NCI-H1694 (cell line): ENCODE data around the gene UBR1.

Experiments used
- DNase-seq: peaks from one replicate; lab custom pipeline; 2025; lab: John Stamatoyannopoulos, UW

UBR1 gene

GRCh38 chr15:43107751-43108150 lies 1.9 kb upstream of the UBR1 start:
- DNase-seq = no peak

DNA sequence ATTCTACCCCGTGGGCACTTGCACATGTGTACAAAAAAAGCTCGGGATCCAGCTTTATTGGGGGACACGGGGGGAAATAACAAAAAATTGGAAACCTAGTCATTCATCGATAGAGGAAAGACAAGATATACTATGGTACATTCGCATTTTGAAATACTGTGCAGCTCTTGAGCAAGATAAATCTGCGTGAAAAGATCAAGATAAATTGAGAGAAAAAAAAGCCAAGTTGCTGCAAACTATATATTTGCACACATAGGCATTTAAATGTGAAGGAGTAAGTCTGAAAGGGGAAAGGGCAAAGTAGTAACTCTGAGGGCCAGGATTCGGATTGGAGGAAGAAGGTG lies 620 bp upstream of the UBR1 start:
- no peak for DNase-seq

- no peak for DNase-seq
These were observed 631 bp downstream of the UBR1 start for GRCh38 chr15:43105077-43105736.

- DNase-seq = no peak
These were observed 1.4 kb downstream of the UBR1 start for GRCh38 chr15:43104426-43104825.

GRCh38 chr15:43103907-43104306 lies 1.9 kb downstream of the UBR1 start:
- no peak for DNase-seq

DNA sequence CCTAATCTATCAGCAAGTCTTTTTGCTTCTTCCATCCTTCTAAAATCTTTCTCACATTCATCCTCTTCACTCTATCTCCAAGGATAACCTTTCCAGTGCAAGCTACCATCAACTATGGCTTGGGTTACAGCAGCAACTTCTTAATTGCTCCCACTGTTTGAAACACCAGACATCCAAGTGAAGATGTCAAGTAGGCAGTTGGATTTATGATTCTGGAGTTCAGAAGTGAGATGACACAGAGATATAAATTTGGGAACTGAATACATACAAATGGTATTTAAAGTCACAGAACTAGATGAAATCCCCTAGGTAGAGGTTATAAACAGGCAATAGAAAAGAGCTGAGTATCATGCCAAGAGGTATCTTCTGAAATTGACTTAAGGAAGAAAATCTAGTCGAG lies 3.7 kb downstream of the UBR1 start:
- DNase-seq = no peak

GRCh38 chr15:43100971-43101370 lies 4.9 kb downstream of the UBR1 start:
- no peak for DNase-seq

DNA sequence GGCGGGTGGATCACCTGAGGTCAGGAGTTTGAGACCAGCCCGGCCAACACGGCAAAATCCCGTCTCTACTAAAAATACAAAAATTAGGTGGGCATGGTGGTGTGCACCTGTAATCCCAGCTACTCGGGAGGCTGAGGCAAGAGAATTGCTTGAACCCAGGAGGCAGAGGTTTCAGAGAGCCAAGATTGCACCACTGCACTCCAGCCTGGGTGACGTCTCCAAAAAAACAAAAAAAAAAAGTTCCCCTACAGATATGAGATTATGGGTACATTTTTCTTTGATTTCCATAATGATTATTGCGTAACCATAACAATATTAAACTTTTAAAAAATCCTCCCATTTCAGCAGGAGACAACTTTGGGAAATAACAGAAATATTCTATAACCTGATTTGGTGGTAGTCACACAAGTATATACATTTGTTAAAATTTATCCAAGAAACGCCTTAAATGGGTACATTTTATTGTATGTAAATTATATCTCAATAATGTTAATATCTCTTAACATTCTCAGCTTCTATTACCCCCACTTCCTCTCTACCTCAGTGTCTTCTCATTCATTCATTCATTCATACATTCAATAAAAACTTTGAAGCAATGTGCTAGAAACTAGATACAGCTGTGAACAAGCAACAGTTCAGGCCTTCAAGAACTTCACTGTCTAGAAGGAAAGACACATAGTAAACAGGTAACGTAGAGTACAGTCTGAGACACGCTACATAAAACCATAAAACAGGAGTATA lies 6.6 kb downstream of the UBR1 start:
- DNase-seq = no peak

GRCh38 chr15:43096411-43096810 lies 9.4 kb downstream of the UBR1 start:
- no peak for DNase-seq

DNA sequence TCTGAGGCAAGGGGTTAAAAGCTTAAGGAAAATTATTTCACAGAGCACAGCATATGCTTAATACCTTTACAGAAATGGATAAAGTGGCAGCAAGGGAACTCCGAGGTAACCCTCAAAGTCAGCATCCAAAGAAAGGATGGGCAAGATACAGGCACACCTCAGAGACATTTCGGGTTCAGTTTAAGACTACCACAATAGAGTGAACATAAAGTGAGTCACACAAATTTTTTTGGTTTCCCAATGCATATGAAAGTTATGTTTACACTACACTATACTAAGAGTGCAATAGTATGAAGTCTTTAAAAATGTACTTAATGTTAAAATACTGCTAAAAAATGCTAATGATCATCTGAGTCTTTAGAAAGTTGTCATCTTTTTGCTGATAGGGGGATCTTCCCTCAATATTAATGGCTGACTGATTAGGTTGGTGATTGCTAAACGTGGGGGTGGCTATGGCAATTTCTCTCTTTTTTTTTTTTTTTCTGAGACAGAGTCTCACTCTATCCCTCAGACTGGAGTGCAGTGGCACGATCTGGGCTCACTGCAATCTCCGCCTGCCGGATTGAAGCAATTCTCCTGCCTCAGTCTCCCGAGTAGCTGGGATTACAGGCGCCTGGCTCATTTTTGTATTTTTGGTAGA lies 10.0 kb downstream of the UBR1 start:
- DNase-seq = no peak

DNA sequence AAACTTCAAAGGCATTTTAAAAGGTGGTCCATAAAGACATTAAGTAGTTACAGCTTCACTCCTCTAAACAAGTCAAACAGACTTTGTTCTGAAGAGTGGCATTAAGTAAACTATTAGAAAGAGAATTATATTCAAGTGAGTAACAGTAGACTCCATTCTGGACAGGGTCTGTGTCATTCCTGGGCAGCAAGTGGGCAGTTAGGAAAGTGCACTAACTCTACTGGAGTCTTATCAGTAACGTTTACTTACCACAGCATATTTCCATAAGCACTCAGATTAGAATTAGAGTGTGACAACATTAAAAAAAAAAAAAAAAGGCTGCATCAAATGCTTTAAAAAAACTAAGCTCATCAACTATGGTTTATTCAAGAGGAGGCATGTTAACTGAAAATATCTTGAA lies 10.6 kb downstream of the UBR1 start:
- DNase-seq = no peak

GRCh38 chr15:43094416-43095030 lies 11.3 kb downstream of the UBR1 start:
- no peak for DNase-seq

DNA sequence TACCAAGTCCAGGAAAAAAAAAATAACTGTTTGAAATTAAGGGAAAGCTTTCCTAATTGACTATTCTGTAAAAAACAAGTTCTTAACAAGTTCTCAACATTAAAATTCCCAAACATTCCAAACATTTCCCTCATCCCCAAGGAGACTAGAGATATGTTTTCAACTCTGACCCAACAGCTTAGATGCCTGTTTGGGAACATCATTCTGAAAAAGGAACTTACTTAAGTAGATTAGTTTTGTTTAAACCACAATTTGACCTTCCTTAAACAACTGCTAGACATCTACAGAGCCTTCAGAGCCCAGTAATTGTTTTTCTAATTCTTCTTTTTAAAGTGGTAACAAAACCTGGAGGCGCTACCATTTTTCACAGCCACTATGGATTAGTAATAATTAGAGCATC lies 12.8 kb downstream of the UBR1 start:
- no peak for DNase-seq

- DNase-seq = no peak
These were observed 14.0 kb downstream of the UBR1 start for GRCh38 chr15:43091859-43092258.

DNA sequence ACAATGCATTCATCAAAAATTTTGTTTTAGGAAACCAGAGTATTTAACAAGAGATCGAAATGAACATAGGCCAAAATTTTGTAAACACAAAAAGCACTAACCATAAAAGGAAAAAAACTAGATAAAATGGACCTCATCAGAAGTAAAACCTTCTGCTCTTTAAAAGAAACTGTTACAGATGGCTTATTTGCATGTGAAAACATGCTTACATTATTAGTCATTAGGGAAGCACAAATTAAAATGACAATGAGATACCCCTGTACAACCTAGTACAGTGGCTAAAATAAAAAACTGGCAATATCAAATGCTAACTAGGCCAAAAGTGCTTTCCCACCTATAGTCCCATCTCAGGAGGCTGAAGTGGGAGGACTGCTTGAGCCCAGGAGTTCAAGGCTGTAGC lies 19.3 kb downstream of the UBR1 start:
- DNase-seq = no peak

DNA sequence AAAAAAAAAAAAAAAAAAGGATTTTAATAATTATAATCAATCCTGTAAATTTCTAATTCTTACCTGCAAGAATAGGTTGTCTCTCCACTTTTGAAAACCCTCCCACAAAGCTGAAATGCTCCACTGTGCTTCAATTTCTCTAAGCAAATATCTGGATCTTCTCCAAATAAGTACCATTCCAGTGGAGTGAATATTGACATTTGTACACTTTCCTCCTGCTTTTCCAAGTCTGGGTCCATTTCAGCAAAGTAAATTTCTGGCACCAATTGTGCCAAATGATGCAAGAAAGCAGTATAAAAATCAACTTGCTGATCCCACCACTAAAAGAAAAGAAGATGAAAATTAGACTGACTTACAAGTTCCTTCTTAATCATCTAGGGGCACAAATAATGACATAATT lies 19.9 kb downstream of the UBR1 start:
- no peak for DNase-seq

DNA sequence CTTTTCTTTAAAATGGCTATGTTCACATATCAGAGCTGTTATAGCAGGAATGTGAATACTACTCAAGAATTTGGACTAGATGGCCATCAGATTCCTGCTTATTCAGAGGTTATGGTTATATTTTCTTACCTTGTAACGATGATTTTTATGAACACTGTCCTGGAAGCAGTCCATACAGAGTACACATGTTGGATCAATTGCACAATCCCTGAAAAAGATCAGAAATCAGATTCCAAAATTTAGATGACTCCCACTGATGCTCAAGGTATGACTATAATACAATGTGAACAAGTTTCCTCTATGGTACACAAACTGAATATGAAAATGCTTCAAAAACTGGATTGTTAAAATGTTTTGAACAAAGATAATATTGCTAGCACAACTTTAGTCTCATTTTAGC lies 23.3 kb downstream of the UBR1 start:
- no peak for DNase-seq

GRCh38 chr15:43081283-43081682 lies 24.6 kb downstream of the UBR1 start:
- no peak for DNase-seq

GRCh38 chr15:43071451-43071850 lies 34.4 kb downstream of the UBR1 start:
- DNase-seq = no peak

DNA sequence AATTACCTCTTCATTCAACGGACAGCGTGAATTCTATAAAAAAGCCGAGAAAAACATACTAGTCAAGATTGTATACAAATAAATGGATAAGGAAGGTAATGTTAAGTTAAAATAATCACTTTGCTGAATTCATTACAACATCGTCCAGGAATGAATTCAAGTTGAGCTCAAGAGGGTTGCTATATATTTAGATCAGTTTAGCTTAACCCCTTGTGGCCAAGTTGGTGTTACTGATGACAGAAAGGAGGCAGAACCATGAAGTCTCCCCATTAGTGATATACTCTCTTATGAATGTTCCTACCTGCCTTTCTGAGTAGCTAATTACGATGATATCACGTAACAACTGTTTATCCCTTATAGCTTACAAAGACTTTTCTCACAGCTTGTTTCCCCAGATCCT lies 34.9 kb downstream of the UBR1 start:
- DNase-seq = no peak

- DNase-seq = no peak
These were observed 35.6 kb downstream of the UBR1 start for GRCh38 chr15:43070249-43070648.

- no peak for DNase-seq
These were observed 37.9 kb downstream of the UBR1 start for GRCh38 chr15:43067717-43068461.
